ENCODE results near the gene NHSL1. TPM values are rescaled to one million over a fixed set of nuclear protein-coding genes. Genes with fewer than 3 reads are reported as not detected.

The NHSL1 gene
- total and polyA plus RNA-seq, 4 experiments from 2014 or later: 0.53 to 0.58 TPM; not detected in 2

- H3K27me3 Mint-ChIP-seq: peaks cover 6 to 12% of the 10 kb centered on the region in 2 donors
These were observed 2.0 kb downstream of the NHSL1 start for GRCh38 chr6:138497286-138497685.

GRCh38 chr6:138494312-138494711, 5.0 kb downstream of the NHSL1 start:
- no peaks in the 10 kb centered on the region for H3K36me3 ChIP-seq (ENCODE audit: insufficient read depth, low read length)
- no peaks in the 10 kb centered on the region for H3K9me3 ChIP-seq (ENCODE audit: control insufficient read depth in 1 of 2, low read length in 2 of 2)
- Mint-ChIP-seq H3K4me3 (no peak overlapping the region), H3K9me3 (peaks cover 0 to 2% (median 0%) of the 10 kb centered on the region in 8 donors), H3K27me3 (peaks cover 6 to 12% of the 10 kb centered on the region in 2 donors), H3K27ac (no peak overlapping the region), H3K36me3 (no peaks in the 10 kb centered on the region), H3K4me1 (peaks cover 0 to 2% (median under 1%) of the 10 kb centered on the region in 4 donors)
- no peaks in the 10 kb centered on the region for H3K27me3 ChIP-seq (ENCODE audit: insufficient read depth, low read length)
- intact Hi-C loops (cut with micrococcal nuclease): no loop called here
- no peak for DNase-seq
- H3K27ac ChIP-seq (ENCODE audit: low read depth, low read length): no peak overlapping the region
- POLR2A ChIA-PET (ENCODE audit: partially characterized antibody): no interaction called here
- H3K4me1 ChIP-seq (ENCODE audit: insufficient read depth, low read length): no peaks in the 10 kb centered on the region
- CTCF ChIA-PET (ENCODE audit: partially characterized antibody): interaction anchor here (0.5 kb wide), 1 partner anchor 207 kb away, joined by 3 read pairs; no protein-coding TSS in a partner anchor
- no peak overlapping the region for H3K4me3 ChIP-seq (ENCODE audit: low read length in 2 of 2)

More at GRCh38 chr6:138497286-138497685, 2.0 kb downstream of the NHSL1 start:
- Mint-ChIP-seq H3K4me3 (no peak overlapping the region), H3K27ac (no peak overlapping the region), H3K9me3 (peaks cover 0 to 2% (median 0%) of the 10 kb centered on the region in 8 donors), H3K4me1 (peaks cover 0 to 3% (median under 1%) of the 10 kb centered on the region in 4 donors), H3K36me3 (no peaks in the 10 kb centered on the region)
- H3K9me3 ChIP-seq (ENCODE audit: control insufficient read depth in 1 of 2, low read length in 2 of 2): no peaks in the 10 kb centered on the region
- no peak overlapping the region for H3K27ac ChIP-seq (ENCODE audit: low read depth, low read length)
- no peaks in the 10 kb centered on the region for H3K4me1 ChIP-seq (ENCODE audit: insufficient read depth, low read length)
- no peaks in the 10 kb centered on the region for H3K36me3 ChIP-seq (ENCODE audit: insufficient read depth, low read length)
- no peaks in the 10 kb centered on the region for H3K27me3 ChIP-seq (ENCODE audit: insufficient read depth, low read length)
- no peak for DNase-seq
- intact Hi-C loops (cut with micrococcal nuclease): loop anchor here (5.0 kb wide), 1 partner anchor 40 kb away; no protein-coding TSS in a partner anchor
- H3K4me3 ChIP-seq (ENCODE audit: low read length in 2 of 2): no peak overlapping the region
- CTCF ChIA-PET (ENCODE audit: partially characterized antibody): interaction anchor here (2.4 kb wide), 1 partner anchor 11 kb away, joined by 9 read pairs; no protein-coding TSS in a partner anchor
- POLR2A ChIA-PET (ENCODE audit: partially characterized antibody): no interaction called here

- H3K4me3 Mint-ChIP-seq: no peak overlapping the region
- H3K9me3 Mint-ChIP-seq: peaks cover 0 to 2% (median 0%) of the 10 kb centered on the region in 8 donors
- ChIA-PET POLR2A (ENCODE audit: partially characterized antibody) (interaction anchor here (0.6 kb wide), 1 partner anchor 80 kb away, joined by 8 read pairs; no protein-coding TSS in a partner anchor), CTCF (ENCODE audit: partially characterized antibody) (no interaction called here)
- Histone ChIP-seq H3K27ac (ENCODE audit: low read depth, low read length) (no peak overlapping the region), H3K4me3 (ENCODE audit: low read length in 2 of 2) (no peak overlapping the region), H3K4me1 (ENCODE audit: insufficient read depth, low read length) (no peaks in the 10 kb centered on the region), H3K9me3 (ENCODE audit: control insufficient read depth in 1 of 2, low read length in 2 of 2) (no peaks in the 10 kb centered on the region), H3K36me3 (ENCODE audit: insufficient read depth, low read length) (no peaks in the 10 kb centered on the region), H3K27me3 (ENCODE audit: insufficient read depth, low read length) (no peaks in the 10 kb centered on the region)
- H3K36me3 Mint-ChIP-seq: no peaks in the 10 kb centered on the region
- peaks cover 6 to 12% of the 10 kb centered on the region in 2 donors for H3K27me3 Mint-ChIP-seq
- intact Hi-C loops (cut with micrococcal nuclease): no loop called here
- no peak for DNase-seq
- H3K4me1 Mint-ChIP-seq: no peaks in the 10 kb centered on the region
- H3K27ac Mint-ChIP-seq: no peak overlapping the region
These were observed 5.9 kb downstream of the NHSL1 start for GRCh38 chr6:138493413-138493812.

GRCh38 chr6:138492871-138493270, 6.4 kb downstream of the NHSL1 start:
- Mint-ChIP-seq H3K4me3 (no peak overlapping the region), H3K27ac (no peak overlapping the region), H3K9me3 (peaks cover 0 to 2% (median 0%) of the 10 kb centered on the region in 8 donors), H3K4me1 (no peaks in the 10 kb centered on the region), H3K27me3 (peaks cover 5 to 12% of the 10 kb centered on the region in 2 donors), H3K36me3 (no peaks in the 10 kb centered on the region)
- H3K4me3 ChIP-seq (ENCODE audit: low read length in 2 of 2): no peak overlapping the region
- no peaks in the 10 kb centered on the region for H3K36me3 ChIP-seq (ENCODE audit: insufficient read depth, low read length)
- H3K9me3 ChIP-seq (ENCODE audit: control insufficient read depth in 1 of 2, low read length in 2 of 2): no peaks in the 10 kb centered on the region
- H3K27me3 ChIP-seq (ENCODE audit: insufficient read depth, low read length): no peaks in the 10 kb centered on the region
- H3K27ac ChIP-seq (ENCODE audit: low read depth, low read length): no peak overlapping the region
- no peak for DNase-seq
- H3K4me1 ChIP-seq (ENCODE audit: insufficient read depth, low read length): no peaks in the 10 kb centered on the region
- ChIA-PET CTCF (ENCODE audit: partially characterized antibody) (interaction anchor here (1.1 kb wide), 1 partner anchor 16 kb away, joined by 3 read pairs; no protein-coding TSS in a partner anchor), POLR2A (ENCODE audit: partially characterized antibody) (no interaction called here)
- intact Hi-C loops (cut with micrococcal nuclease): no loop called here

GRCh38 chr6:138492113-138492512, 7.2 kb downstream of the NHSL1 start:
- H3K36me3 ChIP-seq (ENCODE audit: insufficient read depth, low read length): no peaks in the 10 kb centered on the region
- ChIA-PET POLR2A (ENCODE audit: partially characterized antibody) (no interaction called here), CTCF (ENCODE audit: partially characterized antibody) (interaction anchor here (1.1 kb wide), 1 partner anchor 17 kb away, joined by 3 read pairs; no protein-coding TSS in a partner anchor)
- Mint-ChIP-seq H3K4me1 (no peaks in the 10 kb centered on the region), H3K27ac (no peak overlapping the region), H3K27me3 (peaks cover 5 to 11% of the 10 kb centered on the region in 2 donors), H3K36me3 (no peaks in the 10 kb centered on the region), H3K9me3 (peaks cover 0 to 2% (median 0%) of the 10 kb centered on the region in 8 donors), H3K4me3 (no peak overlapping the region)
- no peak overlapping the region for H3K27ac ChIP-seq (ENCODE audit: low read depth, low read length)
- no peak for DNase-seq
- intact Hi-C loops (cut with micrococcal nuclease): no loop called here
- H3K4me1 ChIP-seq (ENCODE audit: insufficient read depth, low read length): no peaks in the 10 kb centered on the region
- no peaks in the 10 kb centered on the region for H3K27me3 ChIP-seq (ENCODE audit: insufficient read depth, low read length)
- no peak overlapping the region for H3K4me3 ChIP-seq (ENCODE audit: low read length in 2 of 2)
- no peaks in the 10 kb centered on the region for H3K9me3 ChIP-seq (ENCODE audit: control insufficient read depth in 1 of 2, low read length in 2 of 2)

- Mint-ChIP-seq H3K4me3 (no peak overlapping the region), H3K27ac (no peak overlapping the region), H3K4me1 (no peaks in the 10 kb centered on the region), H3K36me3 (no peaks in the 10 kb centered on the region), H3K9me3 (peaks cover 0 to 2% (median 0%) of the 10 kb centered on the region in 8 donors), H3K27me3 (peaks cover 6 to 8% of the 10 kb centered on the region in 2 donors)
- ChIA-PET POLR2A (ENCODE audit: partially characterized antibody) (no interaction called here), CTCF (ENCODE audit: partially characterized antibody) (no interaction called here)
- H3K4me1 ChIP-seq (ENCODE audit: insufficient read depth, low read length): no peaks in the 10 kb centered on the region
- intact Hi-C loops (cut with micrococcal nuclease): no loop called here
- no peaks in the 10 kb centered on the region for H3K9me3 ChIP-seq (ENCODE audit: control insufficient read depth in 1 of 2, low read length in 2 of 2)
- no peak overlapping the region for H3K4me3 ChIP-seq (ENCODE audit: low read length in 2 of 2)
- no peak for DNase-seq
- no peaks in the 10 kb centered on the region for H3K36me3 ChIP-seq (ENCODE audit: insufficient read depth, low read length)
- no peak overlapping the region for H3K27ac ChIP-seq (ENCODE audit: low read depth, low read length)
- no peaks in the 10 kb centered on the region for H3K27me3 ChIP-seq (ENCODE audit: insufficient read depth, low read length)
These were observed 8.3 kb downstream of the NHSL1 start for GRCh38 chr6:138491017-138491416.

GRCh38 chr6:138489846-138490245, 9.4 kb downstream of the NHSL1 start:
- intact Hi-C loops (cut with micrococcal nuclease): no loop called here
- H3K9me3 ChIP-seq (ENCODE audit: control insufficient read depth in 1 of 2, low read length in 2 of 2): no peaks in the 10 kb centered on the region
- no peaks in the 10 kb centered on the region for H3K27me3 ChIP-seq (ENCODE audit: insufficient read depth, low read length)
- Mint-ChIP-seq H3K9me3 (no peaks in the 10 kb centered on the region), H3K4me3 (no peak overlapping the region), H3K27me3 (peaks cover 9% of the 10 kb centered on the region in 2 donors), H3K27ac (no peak overlapping the region), H3K4me1 (no peaks in the 10 kb centered on the region), H3K36me3 (no peaks in the 10 kb centered on the region)
- no peak overlapping the region for H3K27ac ChIP-seq (ENCODE audit: low read depth, low read length)
- no peak overlapping the region for H3K4me3 ChIP-seq (ENCODE audit: low read length in 2 of 2)
- no peak for DNase-seq
- ChIA-PET CTCF (ENCODE audit: partially characterized antibody) (interaction anchor here (0.5 kb wide), 1 partner anchor 712 kb away, joined by 3 read pairs; no protein-coding TSS in a partner anchor), POLR2A (ENCODE audit: partially characterized antibody) (no interaction called here)
- no peaks in the 10 kb centered on the region for H3K36me3 ChIP-seq (ENCODE audit: insufficient read depth, low read length)
- no peaks in the 10 kb centered on the region for H3K4me1 ChIP-seq (ENCODE audit: insufficient read depth, low read length)
